ENCODE results near the gene SF3B3.
A peak's percentile ranks its signal among the peaks of the same experiment; 100 is the strongest.
"Not testable (repeated sequence)": the region's sequence is repeated elsewhere in the genome, so short reads cannot be mapped to it uniquely, and the experiment has no call there.

The SF3B3 gene

GRCh38 chr16:70493802-70494201, 29.8 kb upstream of the SF3B3 start:
- Mint-ChIP-seq H3K9me3 (no peaks in the 10 kb centered on the region), H3K4me3 (no peak overlapping the region), H3K4me1 (peaks cover 14% of the 10 kb centered on the region), H3K27ac (peak overlapping the region; percentile 20), H3K27me3 (no peaks in the 10 kb centered on the region), H3K36me3 (peaks cover 54% of the 10 kb centered on the region)
- CTCF ChIA-PET, result interaction anchor here (0.6 kb wide), 1 partner anchor 15 kb away, joined by 3 read pairs; no protein-coding TSS in a partner anchor
- no peak for DNase-seq

GRCh38 chr16:70494202-70494770, 29.3 kb upstream of the SF3B3 start:
- Mint-ChIP-seq H3K36me3 (peaks cover 56% of the 10 kb centered on the region), H3K9me3 (no peaks in the 10 kb centered on the region), H3K4me1 (peaks cover 14% of the 10 kb centered on the region), H3K27me3 (no peaks in the 10 kb centered on the region), H3K27ac (peak overlapping the region; percentile 81), H3K4me3 (no peak overlapping the region)
- CTCF ChIA-PET, result interaction anchor here (0.6 kb wide), 1 partner anchor 15 kb away, joined by 3 read pairs; no protein-coding TSS in a partner anchor
- DNase-seq, result no peak

- H3K27me3 Mint-ChIP-seq, result no peaks in the 10 kb centered on the region
- no peak for DNase-seq
- H3K4me1 Mint-ChIP-seq, result peaks cover 14% of the 10 kb centered on the region
- H3K36me3 Mint-ChIP-seq, result peaks cover 54% of the 10 kb centered on the region
- CTCF ChIA-PET, result no interaction called here
- H3K9me3 Mint-ChIP-seq, result no peaks in the 10 kb centered on the region
- peak overlapping the region; percentile 81 for H3K27ac Mint-ChIP-seq
- H3K4me3 Mint-ChIP-seq, result no peak overlapping the region
Observed at GRCh38 chr16:70494777-70495176, 28.8 kb upstream of the SF3B3 start.

GRCh38 chr16:70495425-70496182, 28.0 kb upstream of the SF3B3 start:
- Mint-ChIP-seq H3K4me1 (peaks cover 14% of the 10 kb centered on the region), H3K27ac (no peak overlapping the region), H3K9me3 (no peaks in the 10 kb centered on the region), H3K4me3 (no peak overlapping the region), H3K27me3 (no peaks in the 10 kb centered on the region), H3K36me3 (peaks cover 51% of the 10 kb centered on the region)
- CTCF ChIA-PET, result interaction anchor here (0.5 to 1.5 kb wide), 2 partner anchors 8 to 131 kb away, joined by 3 to 4 read pairs; no protein-coding TSS in a partner anchor
- no peak for DNase-seq

- no peaks in the 10 kb centered on the region for H3K9me3 Mint-ChIP-seq
- peaks cover 56% of the 10 kb centered on the region for H3K36me3 Mint-ChIP-seq
- no peak for DNase-seq
- CTCF ChIA-PET, result interaction anchor here (0.5 to 1.5 kb wide), 4 partner anchors 9 to 132 kb away, joined by 3 to 4 read pairs (median 3); no protein-coding TSS in a partner anchor
- peaks cover 14% of the 10 kb centered on the region for H3K4me1 Mint-ChIP-seq
- no peak overlapping the region for H3K4me3 Mint-ChIP-seq
- H3K27me3 Mint-ChIP-seq, result no peaks in the 10 kb centered on the region
- H3K27ac Mint-ChIP-seq, result no peak overlapping the region
Observed at GRCh38 chr16:70496513-70496912, 27.1 kb upstream of the SF3B3 start.

- Mint-ChIP-seq H3K4me3 (no peak overlapping the region), H3K27me3 (no peaks in the 10 kb centered on the region), H3K4me1 (peaks cover 12% of the 10 kb centered on the region), H3K9me3 (no peaks in the 10 kb centered on the region), H3K27ac (peak overlapping the region; percentile 74), H3K36me3 (peaks cover 44% of the 10 kb centered on the region)
- CTCF ChIA-PET, result interaction anchor here (0.6 to 2.0 kb wide), 17 partner anchors 10 to 263 kb away, joined by 3 to 11 read pairs (median 4); partner anchors contain the start of gene COG4
- no peak for DNase-seq
Observed at GRCh38 chr16:70508752-70509151, 14.9 kb upstream of the SF3B3 start.

GRCh38 chr16:70510216-70510615, 13.4 kb upstream of the SF3B3 start:
- Mint-ChIP-seq H3K27me3 (no peaks in the 10 kb centered on the region), H3K36me3 (peaks cover 40% of the 10 kb centered on the region), H3K4me3 (no peak overlapping the region), H3K9me3 (no peaks in the 10 kb centered on the region), H3K27ac (no peak overlapping the region), H3K4me1 (peaks cover 12% of the 10 kb centered on the region)
- CTCF ChIA-PET, result interaction anchor here (0.6 to 2.0 kb wide), 2 partner anchors 16 to 121 kb away, joined by 3 to 7 read pairs; no protein-coding TSS in a partner anchor
- no peak for DNase-seq

- Mint-ChIP-seq H3K9me3 (no peaks in the 10 kb centered on the region), H3K36me3 (peaks cover 46% of the 10 kb centered on the region), H3K27me3 (no peaks in the 10 kb centered on the region), H3K4me3 (no peak overlapping the region), H3K27ac (no peak overlapping the region), H3K4me1 (peaks cover 12% of the 10 kb centered on the region)
- CTCF ChIA-PET, result no interaction called here
- DNase-seq, result no peak
Observed at GRCh38 chr16:70511833-70512232, 11.8 kb upstream of the SF3B3 start.

- CTCF ChIA-PET, result no interaction called here
Observed at GRCh38 chr16:70512456-70512855, 11.2 kb upstream of the SF3B3 start.

GRCh38 chr16:70520612-70521297, 2.9 kb upstream of the SF3B3 start:
- Mint-ChIP-seq H3K27ac (peak overlapping the region; percentile 99), H3K4me1 (peaks cover 35% of the 10 kb centered on the region), H3K9me3 (no peaks in the 10 kb centered on the region), H3K4me3 (peak overlapping the region; percentile 99), H3K36me3 (peaks cover 53% of the 10 kb centered on the region), H3K27me3 (no peaks in the 10 kb centered on the region)
- DNase-seq, result no peak
- CTCF ChIA-PET, result no interaction called here

More at GRCh38 chr16:70512456-70512855, 11.2 kb upstream of the SF3B3 start:
- Mint-ChIP-seq H3K27ac (no peak overlapping the region), H3K4me1 (peaks cover 12% of the 10 kb centered on the region), H3K36me3 (peaks cover 48% of the 10 kb centered on the region), H3K27me3 (no peaks in the 10 kb centered on the region), H3K9me3 (no peaks in the 10 kb centered on the region), H3K4me3 (no peak overlapping the region)
- DNase-seq, result no peak

GRCh38 chr16:70522216-70523075, 1.2 kb upstream of the SF3B3 start:
- H3K27ac Mint-ChIP-seq, result peak overlapping the region; percentile 99
- peaks cover 50% of the 10 kb centered on the region for H3K4me1 Mint-ChIP-seq
- peak; percentile 29 for DNase-seq
- peak overlapping the region; percentile 99 for H3K4me3 Mint-ChIP-seq
- CTCF ChIA-PET, result interaction anchor here (1.0 to 1.1 kb wide), 2 partner anchors 14 to 215 kb away, joined by 3 to 6 read pairs; no protein-coding TSS in a partner anchor
- H3K9me3 Mint-ChIP-seq, result no peaks in the 10 kb centered on the region
- peaks cover 59% of the 10 kb centered on the region for H3K36me3 Mint-ChIP-seq
- H3K27me3 Mint-ChIP-seq, result no peaks in the 10 kb centered on the region

GRCh38 chr16:70523076-70523742, 407 bp upstream of the SF3B3 start, which contains the start of gene COG4:
COG4 (minus strand) TSS chr16:70523554; CDS start chr16:70523543, 11 bp downstream.
- Mint-ChIP-seq H3K27me3 (no peaks in the 10 kb centered on the region), H3K4me3 (peak within 1 kb of the TSS; percentile 99), H3K4me1 (peaks cover 55% of the 10 kb centered on the region), H3K9me3 (no peaks in the 10 kb centered on the region), H3K36me3 (peaks cover 56% of the 10 kb centered on the region), H3K27ac (peak within 1 kb of the TSS; percentile 99)
- CTCF ChIA-PET, result interaction anchor here (1.0 to 1.1 kb wide), 2 partner anchors 14 to 215 kb away, joined by 3 to 6 read pairs; no protein-coding TSS in a partner anchor
- DNase-seq, result peak; percentile 95

- Mint-ChIP-seq H3K36me3 (peaks cover 64% of the 10 kb centered on the region), H3K4me1 (peaks cover 66% of the 10 kb centered on the region), H3K27ac (peak overlapping the region; percentile 99), H3K4me3 (peak overlapping the region; percentile 99)
- DNase-seq, result peak; percentile 44
- not testable (repeated sequence) for H3K27me3 Mint-ChIP-seq, H3K9me3 Mint-ChIP-seq
- CTCF ChIA-PET, result interaction anchor here (1.0 to 1.6 kb wide), 4 partner anchors 15 to 144 kb away, joined by 3 to 5 read pairs (median 4); no protein-coding TSS in a partner anchor
Observed at GRCh38 chr16:70524399-70524825, 796 bp downstream of the SF3B3 start.
